Cardiac fibroblast (primary cell): ENCODE data around the gene PODN.

Experiments used
- DNase-seq, 2 donors: peaks; one replicate each; pipeline versions ENCODE4 v3.0.0 to v3.0.0-alpha.2; 2010; ENCODE audit warnings: low read depth in 2 of 2
- H3K4me3 ChIP-seq, 2 donors: replicated peaks in 1 of 2; 1 replicate in 1 of 2; 2 replicates in 1 of 2; pipeline ENCODE4 v1.5.1; 2011; ENCODE audit warnings: low read depth in 2 of 2, low read length in 2 of 2, mild to moderate bottlenecking in 2 of 2, moderate library complexity in 1 of 2
- CTCF ChIP-seq: IDR thresholded peaks from one replicate; pipeline ENCODE4 v1.5.1; 2011; ENCODE audit warnings: low read depth, mild to moderate bottlenecking, low read length, inconsistent platforms

PODN gene, protein sequence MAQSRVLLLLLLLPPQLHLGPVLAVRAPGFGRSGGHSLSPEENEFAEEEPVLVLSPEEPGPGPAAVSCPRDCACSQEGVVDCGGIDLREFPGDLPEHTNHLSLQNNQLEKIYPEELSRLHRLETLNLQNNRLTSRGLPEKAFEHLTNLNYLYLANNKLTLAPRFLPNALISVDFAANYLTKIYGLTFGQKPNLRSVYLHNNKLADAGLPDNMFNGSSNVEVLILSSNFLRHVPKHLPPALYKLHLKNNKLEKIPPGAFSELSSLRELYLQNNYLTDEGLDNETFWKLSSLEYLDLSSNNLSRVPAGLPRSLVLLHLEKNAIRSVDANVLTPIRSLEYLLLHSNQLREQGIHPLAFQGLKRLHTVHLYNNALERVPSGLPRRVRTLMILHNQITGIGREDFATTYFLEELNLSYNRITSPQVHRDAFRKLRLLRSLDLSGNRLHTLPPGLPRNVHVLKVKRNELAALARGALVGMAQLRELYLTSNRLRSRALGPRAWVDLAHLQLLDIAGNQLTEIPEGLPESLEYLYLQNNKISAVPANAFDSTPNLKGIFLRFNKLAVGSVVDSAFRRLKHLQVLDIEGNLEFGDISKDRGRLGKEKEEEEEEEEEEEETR

DNA sequence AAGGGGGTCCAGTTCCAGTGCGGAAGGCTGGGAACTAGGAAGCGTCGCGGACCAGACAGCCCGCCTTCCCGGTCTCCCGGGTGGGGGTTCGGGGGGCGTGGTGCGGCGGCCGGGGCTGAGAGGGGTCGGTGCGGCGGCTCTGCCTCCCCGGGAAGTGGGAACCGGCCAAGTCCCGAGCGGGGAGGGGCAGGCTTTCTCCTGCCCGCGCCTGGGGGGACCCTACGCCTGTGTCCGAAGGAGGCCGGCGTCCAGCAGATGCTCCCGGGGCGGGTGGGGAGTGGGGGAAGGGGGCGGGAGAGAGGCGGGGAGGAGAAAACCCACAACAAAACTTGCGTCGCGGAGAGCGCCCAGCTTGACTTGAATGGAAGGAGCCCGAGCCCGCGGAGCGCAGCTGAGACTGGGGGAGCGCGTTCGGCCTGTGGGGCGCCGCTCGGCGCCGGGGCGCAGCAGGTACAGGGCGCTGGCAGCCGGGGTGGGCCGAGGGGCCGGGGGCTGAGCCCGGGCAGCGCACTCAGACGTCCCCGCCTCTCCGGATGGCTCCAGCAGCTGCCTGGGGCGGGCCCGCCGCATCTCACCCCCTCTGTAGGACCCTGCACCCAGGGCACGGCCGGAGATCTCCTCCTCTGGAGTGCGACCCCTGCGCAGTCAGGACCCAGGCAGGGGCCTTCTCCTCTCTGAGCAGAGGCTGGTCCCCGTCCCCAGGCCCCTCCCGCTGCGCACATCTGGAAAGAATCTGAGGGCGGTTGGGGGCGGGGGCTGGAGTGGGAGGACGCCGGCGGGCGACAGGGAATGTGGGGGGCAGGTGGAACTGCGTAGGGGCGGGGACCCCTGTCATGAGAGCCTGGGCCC is at the start of gene PODN:
PODN (plus strand) TSS at position 355 of the 849 bp plus-strand sequence. CDS start 7,643 bp downstream, outside the sequence.
- H3K4me3 ChIP-seq, result peak within 1 kb of the TSS; percentile 59 to 78
- TF ChIP-seq CTCF, result no peak
- DNase-seq, result peak; percentile 29 to 58

DNA sequence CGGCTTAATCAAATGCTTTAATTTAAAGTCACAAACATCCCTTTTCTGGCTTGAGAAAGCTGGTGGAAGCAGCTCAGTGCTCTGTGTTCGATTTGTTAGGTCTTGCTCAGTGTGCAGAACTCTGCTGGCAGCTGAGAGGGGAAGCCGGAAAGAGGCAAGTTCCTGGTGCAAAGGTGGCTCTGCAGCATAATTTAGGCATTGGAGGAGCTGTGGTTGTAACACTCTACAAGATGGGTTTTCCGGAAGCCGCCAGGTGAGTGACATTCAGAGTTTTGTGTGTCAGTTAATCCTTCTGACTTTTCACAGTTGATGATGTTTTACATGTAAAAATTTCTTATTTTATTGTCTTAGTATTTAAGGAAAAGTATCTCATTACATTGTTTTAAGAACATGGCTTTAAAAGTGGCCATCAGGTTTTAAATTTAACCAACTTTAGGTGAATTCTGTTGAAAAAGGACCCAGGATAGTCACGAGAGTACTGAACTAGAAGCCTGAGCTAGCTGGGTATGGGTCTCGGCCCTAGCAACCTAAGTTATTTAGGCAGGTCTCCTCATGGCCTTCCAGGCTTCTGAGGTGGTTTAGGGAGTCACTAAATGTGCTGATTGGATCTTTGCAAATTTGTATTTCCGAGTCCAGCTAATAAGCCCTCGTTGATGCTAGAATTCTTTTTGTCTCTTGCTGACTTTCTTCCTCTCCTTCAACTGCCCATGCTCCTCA is 47.1 kb upstream of the PODN start:
- peak; percentile 92 to 95 for DNase-seq
- peak overlapping the region; percentile 55 to 74 for H3K4me3 ChIP-seq
- TF ChIP-seq CTCF, result no peak

GRCh38 chr1:53015508-53015860 is 46.5 kb upstream of the PODN start:
- no peak for TF ChIP-seq CTCF
- H3K4me3 ChIP-seq, result peak overlapping the region; percentile 55 to 74
- DNase-seq, result peak in 1 of 2 donors; percentile 6

DNA sequence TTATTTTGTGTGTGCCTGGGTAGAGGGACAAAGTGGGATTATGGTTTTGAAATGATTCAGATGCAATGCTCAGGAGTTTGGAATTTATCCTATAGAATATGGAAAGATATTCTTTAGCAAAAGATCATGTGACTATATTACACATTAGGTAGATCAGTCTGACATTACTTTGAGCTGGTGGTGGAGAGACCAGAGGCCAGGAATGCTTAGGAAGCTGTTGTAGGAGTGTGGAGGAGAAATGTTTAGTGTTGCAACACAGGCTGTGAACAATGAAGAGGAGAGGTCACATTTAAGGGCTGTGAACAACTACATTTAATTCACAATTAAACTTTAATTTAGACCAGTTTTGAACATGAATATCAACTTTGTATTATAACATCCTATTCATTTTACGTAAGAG is 45.3 kb upstream of the PODN start:
- H3K4me3 ChIP-seq, result no peak overlapping the region
- peak; percentile 41 to 73 for DNase-seq
- no peak for TF ChIP-seq CTCF

GRCh38 chr1:53020588-53020987 is 41.4 kb upstream of the PODN start:
- no peak overlapping the region for H3K4me3 ChIP-seq
- no peak for TF ChIP-seq CTCF
- DNase-seq, result no peak

GRCh38 chr1:53022179-53022578 is 39.8 kb upstream of the PODN start:
- H3K4me3 ChIP-seq, result no peak overlapping the region
- TF ChIP-seq CTCF, result no peak
- no peak for DNase-seq
